AG04449 (cell line): Measurements from ENCODE around the gene SHF.

Source experiments
- CTCF ChIA-PET: fragments of 350-600 bp; formaldehyde crosslinking; extraction: SDS; loops from one replicate; lab custom pipeline; 2021; ENCODE audit warnings: antibody characterized with exemption; lab: Yijun Ruan, JAX
- POLR2A ChIA-PET: fragments of 400-600, 350-600 bp; formaldehyde crosslinking; extraction: SDS; loops from one replicate; lab custom pipeline; 2020; ENCODE audit warnings: antibody characterized with exemption, inconsistent platforms; lab: Yijun Ruan, JAX
- DNase-seq: peaks from one replicate; pipeline ENCODE4 v3.0.0-alpha.2; 2010; ENCODE audit warnings: low read depth, low spot score
- H3K4me3 ChIP-seq: 2 replicates; pipeline ENCODE4 v1.5.1; 2011; ENCODE audit warnings: low read depth, mild to moderate bottlenecking, control low read depth, low read length
- CTCF ChIP-seq: IDR thresholded peaks from one replicate; pipeline ENCODE4 v1.5.1; 2011; ENCODE audit warnings: mild to moderate bottlenecking, moderate library complexity, low read length, control low read depth, inconsistent platforms; ENCODE audit not compliant: insufficient read depth; ENCODE audit errors: missing control alignments

The SHF gene

GRCh38 chr15:45120081-45120972 lies 67.4 kb downstream of the SHF start:
- no peak for TF ChIP-seq CTCF
- ChIA-PET CTCF (interaction anchor here (1.2 to 8.1 kb wide), 14 partner anchors 8 to 338 kb away, joined by 3 to 129 read pairs (median 5); partner anchors contain the start of genes DUOX1 and DUOXA1), POLR2A (no interaction called here)
- DNase-seq = no peak
- H3K4me3 ChIP-seq = no peak overlapping the region

- H3K4me3 ChIP-seq = no peak overlapping the region
- ChIA-PET CTCF (interaction anchor here (0.8 to 8.1 kb wide), 25 partner anchors 8 to 283 kb away, joined by 3 to 129 read pairs (median 9); partner anchors contain the start of genes DUOX1, DUOXA1 and SORD), POLR2A (no interaction called here)
- DNase-seq = no peak
- no peak for TF ChIP-seq CTCF
These were observed 68.8 kb downstream of the SHF start for GRCh38 chr15:45118996-45119395.

- H3K4me3 ChIP-seq = peak overlapping the region; percentile 18; the same call in 1 of the 2 replicates
- POLR2A ChIA-PET = interaction anchor here (0.6 to 1.1 kb wide), 2 partner anchors 45 to 469 kb away, joined by 3 read pairs; partner anchors contain the start of gene BLOC1S6
- DNase-seq = peak; percentile 44
- TF ChIP-seq CTCF = peak; percentile 100
- CTCF ChIA-PET = interaction anchor here (0.6 to 8.1 kb wide), 44 partner anchors 9 to 801 kb away, joined by 3 to 129 read pairs (median 4); partner anchors contain the start of genes DUOX1, DUOXA1 and SORD
These were observed 69.6 kb downstream of the SHF start for GRCh38 chr15:45118131-45118588.

- ChIA-PET CTCF (interaction anchor here (0.6 to 8.1 kb wide), 40 partner anchors 8 to 801 kb away, joined by 3 to 129 read pairs (median 4); partner anchors contain the start of genes DUOX1, DUOXA1 and SORD), POLR2A (interaction anchor here (0.6 to 1.1 kb wide), 2 partner anchors 46 to 470 kb away, joined by 3 read pairs; partner anchors contain the start of gene BLOC1S6)
- no peak for TF ChIP-seq CTCF
- peak overlapping the region; percentile 18; the same call in 1 of the 2 replicates for H3K4me3 ChIP-seq
- DNase-seq = no peak
These were observed 70.2 kb downstream of the SHF start for GRCh38 chr15:45117308-45118130.
